Measurements from ENCODE around the gene SIX1.

- TF ChIP-seq HDGF (IDR thresholded peaks at IDR 0.05; ENCODE audit: borderline replicate concordance) (no peak), L3MBTL2 (conservative IDR thresholded peaks at IDR 0.05) (no peak), FOXM1 (IDR thresholded peaks at IDR 0.05; ENCODE audit: borderline replicate concordance) (no peak), NFRKB (IDR thresholded peaks at IDR 0.05) (no peak)
Measured at GRCh38 chr14:60648249-60648933, 886 bp downstream of the SIX1 start.
